GM03348 (cell line): ENCODE measurements around the gene GPR173.

Experiments used
- DNase-seq: peaks from one replicate; pipeline ENCODE4 v3.0.0; 2012; ENCODE audit warnings: low spot score

GPR173 gene

GRCh38 chrX:53071604-53072417 is 23.2 kb downstream of the GPR173 start:
- DNase-seq: peak; percentile 39

- no peak for DNase-seq
Measured at GRCh38 chrX:53072418-53073114, 24.0 kb downstream of the GPR173 start.

GRCh38 chrX:53073115-53073586 is 24.6 kb downstream of the GPR173 start:
- DNase-seq: no peak

GRCh38 chrX:53075011-53075410 is 26.4 kb downstream of the GPR173 start:
- DNase-seq: no peak

- no peak for DNase-seq
Measured at GRCh38 chrX:53076671-53077070, 28.1 kb downstream of the GPR173 start.

- DNase-seq: no peak
Measured at GRCh38 chrX:53077207-53078197, 28.9 kb downstream of the GPR173 start.

DNA sequence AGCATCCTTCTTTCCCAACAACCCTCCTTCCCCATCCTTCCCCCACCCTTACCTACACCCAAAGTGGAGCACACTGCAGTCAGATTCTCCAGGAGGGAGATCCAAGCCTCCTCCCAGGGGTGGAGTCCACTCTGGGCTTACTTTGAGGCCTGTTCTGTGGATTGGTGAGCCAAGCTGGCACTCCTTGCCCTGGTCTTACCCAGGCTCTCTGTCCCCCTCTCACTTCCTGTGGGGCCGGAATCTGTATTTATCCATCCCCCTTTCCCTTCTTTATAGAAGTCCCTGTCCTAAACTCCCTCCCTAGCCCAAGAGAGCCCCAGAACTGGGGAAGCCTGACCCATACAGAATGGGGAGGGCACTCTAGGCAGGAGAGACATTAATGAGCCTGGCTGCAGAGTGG is 30.4 kb downstream of the GPR173 start:
- DNase-seq: no peak

GRCh38 chrX:53080628-53081580 is 32.3 kb downstream of the GPR173 start:
- DNase-seq: no peak

- DNase-seq: peak; percentile 92
Measured at GRCh38 chrX:53081925-53082772, 33.6 kb downstream of the GPR173 start, which contains the start of gene TSPYL2. Gene TSPYL2 (plus strand): TSS chrX:53082367. CDS start chrX:53082499, 132 bp downstream.

DNA sequence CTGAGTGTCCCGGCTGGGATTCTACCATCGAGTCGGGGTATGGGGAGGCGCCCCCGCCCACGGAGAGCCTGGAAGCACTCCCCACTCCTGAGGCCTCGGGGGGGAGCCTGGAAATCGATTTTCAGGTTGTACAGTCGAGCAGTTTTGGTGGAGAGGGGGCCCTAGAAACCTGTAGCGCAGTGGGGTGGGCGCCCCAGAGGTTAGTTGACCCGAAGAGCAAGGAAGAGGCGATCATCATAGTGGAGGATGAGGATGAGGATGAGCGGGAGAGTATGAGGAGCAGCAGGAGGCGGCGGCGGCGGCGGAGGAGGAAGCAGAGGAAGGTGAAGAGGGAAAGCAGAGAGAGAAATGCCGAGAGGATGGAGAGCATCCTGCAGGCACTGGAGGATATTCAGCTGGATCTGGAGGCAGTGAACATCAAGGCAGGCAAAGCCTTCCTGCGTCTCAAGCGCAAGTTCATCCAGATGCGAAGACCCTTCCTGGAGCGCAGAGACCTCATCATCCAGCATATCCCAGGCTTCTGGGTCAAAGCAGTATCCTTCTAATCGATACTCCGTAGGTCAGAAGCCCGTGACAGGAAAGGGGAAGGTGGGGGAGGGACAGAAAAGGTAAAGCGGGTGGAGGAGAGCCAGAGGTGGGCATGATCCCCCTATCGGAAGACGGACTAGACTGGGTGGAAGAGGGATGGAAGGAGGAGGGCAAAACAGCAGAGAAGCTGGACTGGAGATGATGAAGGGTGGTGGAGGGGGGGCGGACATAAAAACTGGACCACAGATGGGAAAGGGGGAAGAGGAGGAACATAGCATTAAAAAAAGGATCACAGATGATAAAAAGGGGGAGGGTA is 34.4 kb downstream of the GPR173 start:
- no peak for DNase-seq

DNA sequence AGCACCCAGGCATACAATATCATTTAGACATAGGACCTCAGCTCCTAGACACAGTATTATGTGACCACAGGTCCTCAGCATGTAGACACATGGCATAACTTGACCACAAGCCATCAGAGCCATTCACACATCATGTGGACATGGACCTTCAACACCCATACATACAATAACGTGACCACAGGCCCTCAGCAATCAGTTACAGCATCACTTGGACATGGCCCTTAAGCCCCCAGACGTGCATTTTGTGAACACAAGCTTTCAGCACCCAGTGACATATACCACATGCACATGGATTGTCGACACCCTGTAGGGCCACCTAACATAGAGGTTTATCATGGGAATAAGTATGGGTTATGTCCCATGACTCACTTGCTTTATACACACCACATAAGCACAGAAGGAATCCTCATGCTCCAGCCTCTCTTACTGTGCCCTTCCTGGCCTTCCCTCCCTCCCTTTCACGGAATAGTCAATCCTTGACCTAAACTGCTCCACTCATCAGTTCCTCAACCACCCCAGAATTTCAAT is 35.5 kb downstream of the GPR173 start:
- DNase-seq: no peak

DNA sequence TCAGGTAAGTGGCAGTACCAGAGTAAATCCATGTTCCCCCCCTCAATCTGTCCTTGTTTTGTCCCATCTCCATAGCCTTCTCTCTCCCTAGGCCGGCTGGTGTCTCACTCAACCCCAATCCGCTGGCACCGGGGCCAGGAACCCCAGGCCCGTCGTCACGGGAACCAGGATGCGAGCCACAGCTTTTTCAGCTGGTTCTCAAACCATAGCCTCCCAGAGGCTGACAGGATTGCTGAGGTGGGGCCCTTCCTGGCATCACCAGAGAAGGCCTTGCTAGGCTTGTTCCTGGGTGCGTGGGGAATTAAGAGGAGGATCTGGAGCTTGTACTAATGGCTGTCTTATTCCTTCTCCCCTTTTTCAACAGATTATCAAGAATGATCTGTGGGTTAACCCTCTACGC is 36.3 kb downstream of the GPR173 start:
- DNase-seq: no peak

DNA sequence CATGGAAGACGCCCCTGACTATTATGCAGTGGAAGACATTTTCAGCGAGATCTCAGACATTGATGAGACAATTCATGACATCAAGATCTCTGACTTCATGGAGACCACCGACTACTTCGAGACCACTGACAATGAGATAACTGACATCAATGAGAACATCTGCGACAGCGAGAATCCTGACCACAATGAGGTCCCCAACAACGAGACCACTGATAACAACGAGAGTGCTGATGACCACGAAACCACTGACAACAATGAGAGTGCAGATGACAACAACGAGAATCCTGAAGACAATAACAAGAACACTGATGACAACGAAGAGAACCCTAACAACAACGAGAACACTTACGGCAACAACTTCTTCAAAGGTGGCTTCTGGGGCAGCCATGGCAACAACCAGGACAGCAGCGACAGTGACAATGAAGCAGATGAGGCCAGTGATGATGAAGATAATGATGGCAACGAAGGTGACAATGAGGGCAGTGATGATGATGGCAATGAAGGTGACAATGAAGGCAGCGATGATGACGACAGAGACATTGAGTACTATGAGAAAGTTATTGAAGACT is 37.2 kb downstream of the GPR173 start:
- no peak for DNase-seq

DNA sequence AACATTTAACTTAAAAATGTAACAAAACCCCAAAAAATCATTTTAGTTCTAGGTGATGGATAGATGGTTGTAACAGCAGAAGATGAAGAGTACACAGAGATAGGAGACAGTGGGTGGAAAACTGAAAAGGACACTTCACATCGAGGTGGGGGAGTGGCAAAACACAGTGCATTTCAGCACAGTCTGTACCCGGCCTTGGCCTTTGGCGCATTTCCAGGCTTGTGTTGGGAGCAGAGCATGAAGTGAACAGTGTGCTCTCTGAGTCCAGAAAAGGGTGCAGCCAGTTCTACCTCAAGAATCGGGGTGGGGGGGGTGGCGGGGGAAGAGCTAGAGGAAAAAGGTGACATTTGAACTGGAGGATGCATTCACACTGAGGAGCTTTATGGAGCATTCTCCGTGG is 37.9 kb downstream of the GPR173 start:
- DNase-seq: no peak

- DNase-seq: no peak
Measured at GRCh38 chrX:53087388-53087831, 38.8 kb downstream of the GPR173 start.

- peak; percentile 67 for DNase-seq
Measured at GRCh38 chrX:53088136-53088974, 39.8 kb downstream of the GPR173 start.

DNA sequence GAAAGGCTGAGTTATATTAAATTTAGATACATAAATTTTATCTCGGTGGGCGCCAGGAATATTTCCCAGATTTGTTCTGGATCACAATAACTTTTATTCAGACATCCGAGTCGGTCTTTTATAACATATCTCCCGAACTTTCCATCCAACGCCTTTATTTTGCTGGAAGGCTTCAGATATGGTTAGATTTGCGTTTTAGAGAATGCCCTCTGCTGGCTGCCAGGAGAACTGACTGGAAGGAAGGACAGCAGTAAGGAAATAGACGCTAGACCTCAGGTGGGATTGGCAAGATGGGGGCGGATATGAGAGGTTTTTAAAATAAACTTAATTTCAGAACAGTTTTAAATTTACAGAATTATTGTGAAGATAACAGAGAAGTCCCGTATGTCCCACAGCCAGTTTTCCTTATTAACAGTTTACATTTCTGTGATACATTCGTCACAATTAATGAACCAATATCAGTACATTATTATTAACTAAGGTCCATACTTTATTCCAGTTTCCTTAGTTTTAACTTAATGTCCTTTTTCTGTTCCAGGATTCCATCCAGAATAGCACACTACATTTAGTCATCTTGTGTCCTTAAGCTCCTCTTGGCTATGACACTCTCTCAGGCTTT is 40.7 kb downstream of the GPR173 start:
- peak; percentile 37 for DNase-seq
